ENCODE measurements around the gene PPP1R13L. TPM values are rescaled to one million over a fixed set of nuclear protein-coding genes. Genes with fewer than 3 reads are reported as not detected.

Gene PPP1R13L
- total RNA-seq, 1 donor from 2014 or later, result 56.7 TPM

DNA sequence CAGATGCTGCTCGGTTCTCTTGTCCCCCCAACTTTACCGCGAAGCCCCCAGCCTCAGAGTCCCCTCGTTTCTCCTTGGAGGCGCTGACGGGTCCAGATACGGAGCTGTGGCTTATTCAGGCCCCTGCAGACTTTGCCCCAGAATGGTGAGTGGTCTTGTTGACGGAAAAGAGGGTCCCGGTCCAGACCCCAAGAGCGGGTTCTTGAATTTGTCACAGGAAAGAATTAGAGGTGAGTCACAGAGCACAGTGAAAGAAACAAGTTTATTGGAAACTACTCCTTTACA lies 2.2 kb upstream of the PPP1R13L start:
- peaks cover 14% of the 10 kb centered on the region for H3K36me3 Mint-ChIP-seq (ENCODE audit: low read depth, unreplicated experiment)
- peaks cover 12% of the 10 kb centered on the region for H3K4me1 Mint-ChIP-seq (ENCODE audit: low read depth, unreplicated experiment)
- H3K4me1 ChIP-seq (ENCODE audit: insufficient read depth, low read length), result peaks cover 29% of the 10 kb centered on the region
- peak overlapping the region; percentile 94 for H3K27ac ChIP-seq (ENCODE audit: low read depth, low read length)
- H3K27me3 ChIP-seq (ENCODE audit: insufficient read depth, low read length), result no peaks in the 10 kb centered on the region
- no peak overlapping the region for H2AFZ ChIP-seq (ENCODE audit: low read depth, low read length)
- H3K4me3 Mint-ChIP-seq (ENCODE audit: unreplicated experiment), result peak overlapping the region; percentile 97
- no peaks in the 10 kb centered on the region for H3K9me3 ChIP-seq (ENCODE audit: insufficient read depth, low read depth, low read length)
- peak overlapping the region; percentile 90 for H3K4me3 ChIP-seq (ENCODE audit: insufficient read depth, low read depth, low read length)
- H3K36me3 ChIP-seq (ENCODE audit: insufficient read depth, low read length), result peaks cover 3% of the 10 kb centered on the region
- no peaks in the 10 kb centered on the region for H3K27me3 Mint-ChIP-seq (ENCODE audit: low read depth, unreplicated experiment)
- FAIRE-seq (no peak), DNase-seq (ENCODE audit: low read depth) (no peak)
- H3K79me2 ChIP-seq (ENCODE audit: insufficient read depth, low read length), result peaks cover 42% of the 10 kb centered on the region
- no peaks in the 10 kb centered on the region for H3K9me3 Mint-ChIP-seq (ENCODE audit: unreplicated experiment)
- no peaks in the 10 kb centered on the region for H4K20me1 ChIP-seq (ENCODE audit: insufficient read depth, low read length)
- TF ChIP-seq EZH2 (IDR thresholded peaks at IDR 0.05; ENCODE audit: insufficient read depth, low read length), result no peak
- TF ChIP-seq, protein P1, sequence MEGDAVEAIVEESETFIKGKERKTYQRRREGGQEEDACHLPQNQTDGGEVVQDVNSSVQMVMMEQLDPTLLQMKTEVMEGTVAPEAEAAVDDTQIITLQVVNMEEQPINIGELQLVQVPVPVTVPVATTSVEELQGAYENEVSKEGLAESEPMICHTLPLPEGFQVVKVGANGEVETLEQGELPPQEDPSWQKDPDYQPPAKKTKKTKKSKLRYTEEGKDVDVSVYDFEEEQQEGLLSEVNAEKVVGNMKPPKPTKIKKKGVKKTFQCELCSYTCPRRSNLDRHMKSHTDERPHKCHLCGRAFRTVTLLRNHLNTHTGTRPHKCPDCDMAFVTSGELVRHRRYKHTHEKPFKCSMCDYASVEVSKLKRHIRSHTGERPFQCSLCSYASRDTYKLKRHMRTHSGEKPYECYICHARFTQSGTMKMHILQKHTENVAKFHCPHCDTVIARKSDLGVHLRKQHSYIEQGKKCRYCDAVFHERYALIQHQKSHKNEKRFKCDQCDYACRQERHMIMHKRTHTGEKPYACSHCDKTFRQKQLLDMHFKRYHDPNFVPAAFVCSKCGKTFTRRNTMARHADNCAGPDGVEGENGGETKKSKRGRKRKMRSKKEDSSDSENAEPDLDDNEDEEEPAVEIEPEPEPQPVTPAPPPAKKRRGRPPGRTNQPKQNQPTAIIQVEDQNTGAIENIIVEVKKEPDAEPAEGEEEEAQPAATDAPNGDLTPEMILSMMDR (IDR thresholded peaks at IDR 0.05; ENCODE audit: insufficient read depth, low read depth, low read length), result no peak
- H3K9ac ChIP-seq (ENCODE audit: low read length), result peak overlapping the region; percentile 89
- H3K4me2 ChIP-seq (ENCODE audit: low read length), result peak overlapping the region; percentile 96
- H3K27ac Mint-ChIP-seq (ENCODE audit: unreplicated experiment), result peak overlapping the region; percentile 96

DNA sequence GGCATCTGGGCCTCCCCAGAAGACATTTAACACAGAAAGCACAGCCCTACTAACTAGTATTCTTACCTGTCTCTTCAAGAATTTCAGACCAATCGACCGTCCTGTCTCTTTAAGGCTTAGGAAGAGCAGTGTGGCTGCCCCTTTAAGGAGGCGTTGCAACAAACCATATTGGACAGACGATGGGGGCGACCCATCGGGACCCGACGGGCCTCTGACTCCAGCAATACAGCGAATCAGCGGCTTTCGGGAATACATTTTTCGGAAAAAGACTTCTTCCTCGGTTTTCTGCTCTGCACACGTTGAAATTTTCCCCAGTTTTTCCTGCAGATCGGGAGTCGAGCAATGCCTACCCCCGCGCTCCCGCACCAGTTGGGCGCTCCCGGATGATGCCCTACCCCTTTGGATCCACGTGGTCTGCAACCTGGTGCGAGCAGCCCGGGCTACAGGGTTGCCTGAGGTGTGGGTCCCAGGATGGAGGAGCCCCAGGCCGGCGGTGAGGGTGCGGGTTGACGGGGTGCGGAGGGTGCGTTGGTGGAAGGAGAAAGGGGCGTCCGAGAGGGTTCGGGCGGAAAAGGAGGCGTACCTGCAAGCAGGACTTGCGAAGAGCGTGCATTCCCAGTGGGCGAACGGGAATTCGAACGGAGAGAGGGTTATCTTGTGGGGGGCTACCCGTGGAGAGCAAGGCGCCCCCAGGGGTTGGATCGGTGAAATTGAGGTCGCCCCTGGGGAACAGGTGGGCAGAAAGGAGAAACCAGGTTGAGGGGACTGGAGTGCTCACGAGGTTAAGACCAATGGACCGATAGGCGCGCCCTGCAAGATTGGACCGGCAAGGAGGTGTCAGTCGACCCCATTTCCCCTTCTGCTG lies 1.6 kb upstream of the PPP1R13L start, which contains the start of gene POLR1G:
Gene POLR1G (plus strand): TSS at position 419 of the 865 bp plus-strand sequence. CDS start 53 bp downstream, at position 472.
- Histone ChIP-seq H3K27me3 (ENCODE audit: insufficient read depth, low read length) (no peaks in the 10 kb centered on the region), H4K20me1 (ENCODE audit: insufficient read depth, low read length) (no peaks in the 10 kb centered on the region), H3K9ac (ENCODE audit: low read length) (peak within 1 kb of the TSS; percentile 89), H2AFZ (ENCODE audit: low read depth, low read length) (peak within 1 kb of the TSS; percentile 55), H3K27ac (ENCODE audit: low read depth, low read length) (peak within 1 kb of the TSS; percentile 94), H3K4me2 (ENCODE audit: low read length) (peak within 1 kb of the TSS; percentile 96), H3K79me2 (ENCODE audit: insufficient read depth, low read length) (peaks cover 46% of the 10 kb centered on the region), H3K36me3 (ENCODE audit: insufficient read depth, low read length) (peaks cover 3% of the 10 kb centered on the region), H3K4me3 (ENCODE audit: insufficient read depth, low read depth, low read length) (peak within 1 kb of the TSS; percentile 90), H3K9me3 (ENCODE audit: insufficient read depth, low read depth, low read length) (no peaks in the 10 kb centered on the region), H3K4me1 (ENCODE audit: insufficient read depth, low read length) (peaks cover 30% of the 10 kb centered on the region)
- peaks cover 12% of the 10 kb centered on the region for H3K4me1 Mint-ChIP-seq (ENCODE audit: low read depth, unreplicated experiment)
- DNase-seq (ENCODE audit: low read depth) (peak; percentile 80), FAIRE-seq (no peak)
- H3K27me3 Mint-ChIP-seq (ENCODE audit: low read depth, unreplicated experiment), result no peaks in the 10 kb centered on the region
- peaks cover 14% of the 10 kb centered on the region for H3K36me3 Mint-ChIP-seq (ENCODE audit: low read depth, unreplicated experiment)
- peak within 1 kb of the TSS; percentile 97 for H3K4me3 Mint-ChIP-seq (ENCODE audit: unreplicated experiment)
- TF ChIP-seq, protein P1 (IDR thresholded peaks at IDR 0.05; ENCODE audit: insufficient read depth, low read depth, low read length), result no peak
- no peak for TF ChIP-seq EZH2 (IDR thresholded peaks at IDR 0.05; ENCODE audit: insufficient read depth, low read length)
- no peaks in the 10 kb centered on the region for H3K9me3 Mint-ChIP-seq (ENCODE audit: unreplicated experiment)
- H3K27ac Mint-ChIP-seq (ENCODE audit: unreplicated experiment), result peak within 1 kb of the TSS; percentile 96

Measured in astrocyte (in vitro differentiated cells and primary cell).